Neural cell (in vitro differentiated cells): Measurements from ENCODE around the gene TIPRL. TPM values are rescaled to one million over a fixed set of nuclear protein-coding genes. Genes with fewer than 3 reads are reported as not detected.

ENCODE experiments used
- H2AFZ ChIP-seq: fragments of 200-600, 300-800 bp; sonication (generic), shearing (Covaris generic); 2 replicates; pipeline ENCODE4 v1.6.0; 2014; ENCODE audit warnings: low read depth, mild to moderate bottlenecking, antibody characterized with exemption, low read length, moderate library complexity
- H3F3A ChIP-seq: fragments of 200-600 bp; shearing (Covaris generic); 2 replicates; pipeline ENCODE4 v1.6.1; 2016; ENCODE audit warnings: mild to moderate bottlenecking, moderate library complexity, mixed read lengths, antibody characterized with exemption, low read length; ENCODE audit not compliant: insufficient read depth, poor library complexity, severe bottlenecking
- H3K27ac ChIP-seq: fragments of 200-600, 300-800 bp; sonication (generic), shearing (Covaris generic); 2 replicates; pipeline ENCODE4 v1.5.1; 2014; ENCODE audit warnings: mild to moderate bottlenecking, low read length, moderate library complexity
- H3K27me3 ChIP-seq: fragments of 300-800, 200-600 bp; sonication (generic), shearing (Covaris generic); 2 replicates; pipeline ENCODE4 v1.6.0; 2014; ENCODE audit warnings: mild to moderate bottlenecking, low read depth, low read length, moderate library complexity; ENCODE audit not compliant: insufficient read depth
- H3K36me3 ChIP-seq: fragments of 300-800, 200-600 bp; sonication (generic), shearing (Covaris generic); 2 replicates; pipeline ENCODE4 v1.5.1; 2014; ENCODE audit warnings: mild to moderate bottlenecking, antibody characterized with exemption, low read length, moderate library complexity; ENCODE audit not compliant: insufficient read depth
- H3K4me2 ChIP-seq: fragments of 300-800, 200-600 bp; sonication (generic), shearing (Covaris generic); 2 replicates; pipeline ENCODE4 v1.6.0; 2014; ENCODE audit warnings: mild to moderate bottlenecking, low read length
- H3K4me3 ChIP-seq: fragments of 300-800, 200-600 bp; sonication (generic), shearing (Covaris generic); 2 replicates; pipeline ENCODE4 v1.5.1; 2014; ENCODE audit warnings: mild to moderate bottlenecking, low read length, moderate library complexity
- H3K79me2 ChIP-seq: fragments of 200-600 bp; shearing (Covaris generic); replicated peaks from 2 replicates; pipeline ENCODE4 v1.6.0; 2014; ENCODE audit warnings: mild to moderate bottlenecking, low read length, moderate library complexity; ENCODE audit not compliant: insufficient read depth
- H3K9ac ChIP-seq: fragments of 300-800, 200-600 bp; sonication (generic), shearing (Covaris generic); 2 replicates; pipeline ENCODE4 v1.6.1; 2016; ENCODE audit warnings: mild to moderate bottlenecking, low read length, mixed read lengths
- H3K9me2 ChIP-seq: fragments of 200-600 bp; shearing (Covaris generic); 2 replicates; pipeline ENCODE4 v1.6.1; 2016; ENCODE audit warnings: mild to moderate bottlenecking, low read length, mixed read lengths; ENCODE audit not compliant: insufficient read depth
- H3K9me3 ChIP-seq: fragments of 200-600, 300-800 bp; sonication (generic), shearing (Covaris generic); 2 replicates; pipeline ENCODE4 v1.6.1; 2016; ENCODE audit warnings: mild to moderate bottlenecking, mixed run types, low read length, moderate library complexity, mixed read lengths
- H4K20me1 ChIP-seq: fragments of 200-600 bp; shearing (Covaris generic); 2 replicates; pipeline ENCODE4 v1.6.1; 2016; ENCODE audit warnings: mild to moderate bottlenecking, mixed run types; ENCODE audit not compliant: insufficient read depth
- CTCF ChIP-seq: fragments of 450-650 bp; IDR thresholded peaks from 2 replicates; pipeline ENCODE4 v1.5.1; 2014; ENCODE audit warnings: antibody characterized with exemption, mild to moderate bottlenecking, moderate library complexity; ENCODE audit not compliant: poor library complexity, severe bottlenecking
- EP300 ChIP-seq: fragments of 450-650 bp; conservative IDR thresholded peaks from 2 replicates; pipeline ENCODE4 v1.6.1; 2014; ENCODE audit warnings: antibody characterized with exemption, mild to moderate bottlenecking, moderate library complexity; ENCODE audit not compliant: poor library complexity, severe bottlenecking
- EZH2 ChIP-seq: fragments of 200-600, 300-800 bp; shearing (Covaris generic), sonication (generic); IDR thresholded peaks from 2 replicates; pipeline ENCODE4 v1.6.1; 2014; ENCODE audit warnings: antibody characterized with exemption, low read length, borderline replicate concordance, mild to moderate bottlenecking; ENCODE audit not compliant: insufficient read depth, poor library complexity, severe bottlenecking
- MXI1 ChIP-seq: fragments of 450-650 bp; conservative IDR thresholded peaks from 2 replicates; pipeline ENCODE4 v1.6.1; 2014; ENCODE audit warnings: antibody characterized with exemption, mild to moderate bottlenecking; ENCODE audit not compliant: poor library complexity, severe bottlenecking
- POLR2AphosphoS5 ChIP-seq: IDR thresholded peaks from 2 replicates; pipeline ENCODE4 v1.6.1; 2012
- RAD21 ChIP-seq: fragments of 450-650 bp; conservative IDR thresholded peaks from 2 replicates; pipeline ENCODE4 v1.6.1; 2014; ENCODE audit warnings: antibody characterized with exemption, mild to moderate bottlenecking, moderate library complexity
- REST ChIP-seq: IDR thresholded peaks from 2 replicates; pipeline ENCODE4 v1.6.1; 2012; ENCODE audit warnings: borderline replicate concordance
- SMC3 ChIP-seq: fragments of 450-650 bp; conservative IDR thresholded peaks from 2 replicates; pipeline ENCODE4 v1.6.1; 2014; ENCODE audit warnings: antibody characterized with exemption, mild to moderate bottlenecking, moderate library complexity; ENCODE audit not compliant: poor library complexity
- TAF1 ChIP-seq: IDR thresholded peaks from 2 replicates; pipeline ENCODE4 v1.6.1; 2012; ENCODE audit warnings: low read depth
- polyA plus RNA-seq: library from polyadenylated mRNA; depleted of rRNA; stranded (reverse); fragments of >200 nt; gene quantifications from 2 replicates; pipeline ENCODE4 v1.2.3, GENCODE V29; 2014

Gene TIPRL
- polyA plus RNA-seq, 1 donor from 2014 or later = 131 TPM

GRCh38 chr1:168221275-168221674 is 42.5 kb downstream of the TIPRL start:
- Histone ChIP-seq H3F3A (no peaks in the 10 kb centered on the region), H3K36me3 (no peaks in the 10 kb centered on the region), H3K9me3 (no peaks in the 10 kb centered on the region), H2AFZ (no peak overlapping the region), H3K4me3 (no peak overlapping the region), H3K27me3 (peaks cover 3% of the 10 kb centered on the region), H3K9me2 (no peaks in the 10 kb centered on the region), H3K79me2 (no peaks in the 10 kb centered on the region), H3K9ac (no peak overlapping the region), H4K20me1 (no peaks in the 10 kb centered on the region), H3K27ac (no peak overlapping the region), H3K4me2 (no peak overlapping the region)
- TF ChIP-seq MXI1 = no peak
- no peak for TF ChIP-seq RAD21
- no peak for TF ChIP-seq EP300
- no peak for TF ChIP-seq POLR2AphosphoS5
- TF ChIP-seq EZH2 = no peak

- Histone ChIP-seq H2AFZ (no peak overlapping the region), H3K27me3 (peaks cover 5% of the 10 kb centered on the region), H3K4me3 (no peak overlapping the region), H3F3A (no peaks in the 10 kb centered on the region), H3K4me2 (no peak overlapping the region), H3K9me3 (no peaks in the 10 kb centered on the region), H3K27ac (no peak overlapping the region), H3K9me2 (no peaks in the 10 kb centered on the region), H3K9ac (no peak overlapping the region), H3K79me2 (peaks cover 5% of the 10 kb centered on the region), H4K20me1 (no peaks in the 10 kb centered on the region), H3K36me3 (no peaks in the 10 kb centered on the region)
- no peak for TF ChIP-seq CTCF
- no peak for TF ChIP-seq SMC3
- no peak for TF ChIP-seq POLR2AphosphoS5
- no peak for TF ChIP-seq MXI1
- no peak for TF ChIP-seq REST
- TF ChIP-seq EP300 = no peak
- TF ChIP-seq RAD21 = no peak
- TF ChIP-seq TAF1 = no peak
- TF ChIP-seq EZH2 = no peak
Observed at GRCh38 chr1:168223261-168223660, 44.5 kb downstream of the TIPRL start.
